HepG2 (cell line): Measurements from ENCODE around the gene PLA2R1. TPM values are rescaled to one million over a fixed set of nuclear protein-coding genes. Genes with fewer than 3 reads are reported as not detected.

Experiments used
- ATAC-seq: fragments of 200-7000 bp; cut with Tn5 transposase; 3 replicates; pipeline ENCODE4 v1.9.1; 2020; ENCODE audit warnings: mild to moderate bottlenecking, moderate library complexity
- BruUV-seq: library from RNA; stranded (reverse); fragments of 400-500 nt; replicated peaks from 2 replicates; lab custom pipeline; 2021; lab: Mats Ljungman, UMichigan
- CTCF ChIA-PET: fragments of 300-600 bp; formaldehyde crosslinking; extraction: SDS; loops from one replicate; lab custom pipeline; 2021; ENCODE audit warnings: low total read pairs, inconsistent platforms, low intra/inter-chr PET ratio; lab: Yijun Ruan, JAX
- POLR2A ChIA-PET: fragments of 350-600 bp; sonication (Branson Sonifier 250); formaldehyde crosslinking; loops from one replicate; lab custom pipeline; 2020; ENCODE audit warnings: antibody characterized with exemption, inconsistent platforms; lab: Yijun Ruan, JAX
- DNase-seq: peaks from one replicate; pipeline ENCODE4 v3.0.0-alpha.2; 2015; ENCODE audit warnings: low spot score
- FAIRE-seq: peaks from 3 replicates; lab custom pipeline; 2011; peaks lifted over from hg19 to GRCh38; lab: Jason Lieb, UNC
- H2AFZ ChIP-seq: one replicate; pipeline ENCODE4 v1.6.1; 2011; ENCODE audit warnings: low read length, inconsistent platforms
- H3K27ac ChIP-seq: fragments of 300-600 bp; 3 replicates; pipeline ENCODE4 v1.8.0; 2011; ENCODE audit warnings: mixed run types, mild to moderate bottlenecking, mixed read lengths, low read length, inconsistent platforms; ENCODE audit not compliant: insufficient read depth; ENCODE audit errors: extremely low read length
- H3K27me3 ChIP-seq, 2 experiments: fragments of 200-600 bp in 1 of 2; 2 replicates in 1 of 2; 3 replicates in 1 of 2; pipeline versions ENCODE4 v1.6.0 to v1.8.0; 2011; ENCODE audit warnings: low read length in 2 of 2, mild to moderate bottlenecking in 2 of 2, moderate library complexity in 2 of 2, inconsistent platforms in 1 of 2; ENCODE audit not compliant: insufficient read depth in 2 of 2, control insufficient read depth in 1 of 2
- H3K36me3 ChIP-seq, 2 experiments: fragments of 200-600 bp in 1 of 2; replicated peaks in 1 of 2; 2 replicates in 1 of 2; 3 replicates in 1 of 2; pipeline versions ENCODE4 v1.5.1 to v1.8.0; 2011; ENCODE audit warnings: low read length in 2 of 2, inconsistent platforms in 1 of 2; ENCODE audit not compliant: insufficient read depth in 2 of 2, control insufficient read depth in 1 of 2
- H3K4me1 ChIP-seq: 2 replicates; pipeline ENCODE4 v1.5.1; 2012; ENCODE audit warnings: low read length, inconsistent platforms; ENCODE audit not compliant: insufficient read depth
- H3K4me2 ChIP-seq: 2 replicates; pipeline ENCODE4 v1.6.0; 2011; ENCODE audit warnings: low read depth, low read length, inconsistent platforms
- H3K4me3 ChIP-seq, 3 experiments: fragments of 200-600 bp in 1 of 3; sonication (generic), shearing (Covaris generic) in 1 of 3; replicated peaks in 1 of 3; 2 replicates each; pipeline ENCODE4 v1.5.1; 2011 to 2016; ENCODE audit warnings: low read length in 3 of 3, inconsistent platforms in 2 of 3, low read depth in 2 of 3, mild to moderate bottlenecking in 2 of 3, control low read depth in 1 of 3, mixed read lengths in 1 of 3; ENCODE audit not compliant: insufficient read depth in 1 of 3
- H3K79me2 ChIP-seq: one replicate; pipeline ENCODE4 v1.6.1; 2011; ENCODE audit warnings: low read length, inconsistent platforms; ENCODE audit not compliant: insufficient read depth
- H3K9ac ChIP-seq: 2 replicates; pipeline ENCODE4 v1.6.0; 2011; ENCODE audit warnings: mild to moderate bottlenecking, low read depth, low read length, inconsistent platforms; ENCODE audit not compliant: insufficient read depth
- H3K9me3 ChIP-seq: 2 replicates; pipeline ENCODE4 v1.5.1; 2012; ENCODE audit warnings: mild to moderate bottlenecking, low read length
- H4K20me1 ChIP-seq: 2 replicates; pipeline ENCODE4 v1.6.0; 2011; ENCODE audit warnings: inconsistent platforms, mild to moderate bottlenecking, low read length, moderate library complexity; ENCODE audit not compliant: insufficient read depth
- MAF1 ChIP-seq: sonication (generic); formaldehyde crosslinking; IDR thresholded peaks from 2 replicates; pipeline ENCODE4 v1.5.0; 2020; ENCODE audit warnings: missing genetic modification reagents, borderline replicate concordance
- PCBP2 ChIP-seq: fragments of 200-400 bp; formaldehyde crosslinking; optimal IDR thresholded peaks from 2 replicates; pipeline ENCODE3; 2018; ENCODE audit warnings: low read length, low read depth; ENCODE audit not compliant: poor library complexity, severe bottlenecking
- PTBP1 ChIP-seq: fragments of 200-400 bp; formaldehyde crosslinking; IDR thresholded peaks from 2 replicates; pipeline ENCODE4 v1.6.1; 2018; ENCODE audit warnings: low read length, low read depth; ENCODE audit not compliant: poor library complexity, severe bottlenecking
- SKIL ChIP-seq: sonication (generic); formaldehyde crosslinking; IDR thresholded peaks from 2 replicates; pipeline ENCODE4 v1.8.0; 2022; ENCODE audit warnings: missing genetic modification reagents, mild to moderate bottlenecking, moderate library complexity, borderline replicate concordance
- ZNF639 ChIP-seq: conservative IDR thresholded peaks from 2 replicates; pipeline ENCODE4 v1.6.1; 2018; ENCODE audit warnings: missing genetic modification reagents
- ZNF710 ChIP-seq: sonication (generic); formaldehyde crosslinking; IDR thresholded peaks from 2 replicates; pipeline ENCODE4 v1.5.0; 2020; ENCODE audit warnings: mild to moderate bottlenecking, missing genetic modification reagents, borderline replicate concordance
- WGBS: methylation state at CpG from one replicate; pipeline ENCODE4 v1.1.6; 2017; ENCODE audit warnings: low lambda C conversion rate; 5-methylcytosine and 5-hydroxymethylcytosine counted together
- in situ Hi-C: cut with HindIII; loops from 2 replicates; pipeline ENCODE4 v1.10.0; 2017; ENCODE audit warnings: low pct_unique_long_range_greater_than_20kb; ENCODE audit not compliant: extremely low pct_ligation_motif_present
- intact Hi-C: fragments of 100-400 bp; cut with micrococcal nuclease; formaldehyde crosslinking; loops from one replicate; pipeline ENCODE4 v1.10.0; 2022; ENCODE audit not compliant: unreplicated experiment
- polyA plus RNA-seq, 8 experiments: library from polyadenylated mRNA; depleted of rRNA in 3 of 8; stranded (reverse) in 7 of 8; unstranded in 1 of 8; fragments of >200 nt; fragmentation: Illumina TruSeq in 4 of 8; extraction: Trizol in 4 of 8; gene quantifications; 2 replicates each; pipeline versions ENCODE4 v1.2.1 to v1.2.3, GENCODE V29; 2011 to 2016; ENCODE audit warnings: low read depth in 4 of 8, missing spikeins in 1 of 8, mixed read lengths in 1 of 8; ENCODE audit not compliant: insufficient read depth in 1 of 8
- total RNA-seq, 5 experiments: library from RNA; depleted of rRNA; stranded (reverse); fragments of >200 nt; fragmentation: Illumina TruSeq; extraction: Trizol; gene quantifications; 2 replicates each; pipeline ENCODE4 v1.2.3, GENCODE V29; 2016; ENCODE audit warnings: low read depth in 1 of 5

PLA2R1 gene
- total and polyA plus RNA-seq, 2 of the 13 experiments (the other 11 are each of a cell fraction or from before 2014, with no cell fraction given), result not detected

- intact Hi-C loops (no loop called here), in situ Hi-C loops (no loop called here)
- FAIRE-seq (no peak), DNase-seq (no peak), ATAC-seq (peak; percentile 37)
- H3K9me3 ChIP-seq, result no peaks in the 10 kb centered on the region
- ChIA-PET POLR2A (no interaction called here), CTCF (no interaction called here)
- no peak overlapping the region for H3K27ac ChIP-seq
- BruUV-seq, result no TSS peak
- no peaks in the 10 kb centered on the region for H3K36me3 ChIP-seq
- H2AFZ ChIP-seq, result no peak overlapping the region
- TF ChIP-seq ZNF710 (CRISPR knock-in tag) (no peak), PTBP1 (no peak)
- H3K4me3 ChIP-seq, result no peak overlapping the region
- 16% methylated on average over 5 of the region's 5 CpGs for WGBS
- peaks cover 3 to 31% of the 10 kb centered on the region in 2 experiments; a peak in 3 of 5 replicates for H3K27me3 ChIP-seq
- H3K9ac ChIP-seq, result no peak overlapping the region
- no peaks in the 10 kb centered on the region for H4K20me1 ChIP-seq
- H3K79me2 ChIP-seq, result no peaks in the 10 kb centered on the region
- no peak overlapping the region for H3K4me2 ChIP-seq
- no peaks in the 10 kb centered on the region for H3K4me1 ChIP-seq
Observed at GRCh38 chr2:160063271-160063670, 856 bp upstream of the PLA2R1 start.

- in situ Hi-C loops (no loop called here), intact Hi-C loops (no loop called here)
- H3K4me3 ChIP-seq, result peak overlapping the region in 1 of 3 experiments; percentile 36; a peak in 1 of 6 replicates
- H2AFZ ChIP-seq, result no peak overlapping the region
- 43% methylated on average over 16 of the region's 27 CpGs for WGBS
- no peak for DNase-seq
- no TSS peak for BruUV-seq
- peak overlapping the region; percentile 39; the same call in 1 of the 2 replicates for H3K4me2 ChIP-seq
- no peak for FAIRE-seq
- no peaks in the 10 kb centered on the region for H3K79me2 ChIP-seq
- H4K20me1 ChIP-seq, result no peaks in the 10 kb centered on the region
- H3K4me1 ChIP-seq, result peaks cover 11% of the 10 kb centered on the region; the same call in 1 of the 2 replicates
- no peak overlapping the region for H3K9ac ChIP-seq
- no peak overlapping the region for H3K27ac ChIP-seq
- TF ChIP-seq SKIL (CRISPR knock-in tag) (no peak), PCBP2 (no peak), MAF1 (CRISPR knock-in tag) (no peak), ZNF639 (CRISPR knock-in tag) (no peak)
- ChIA-PET POLR2A (no interaction called here), CTCF (no interaction called here)
- ATAC-seq, result no peak
- no peaks in the 10 kb centered on the region for H3K9me3 ChIP-seq
- H3K36me3 ChIP-seq, result no peaks in the 10 kb centered on the region
- H3K27me3 ChIP-seq, result peaks cover 3 to 31% of the 10 kb centered on the region in 2 experiments; a peak in 3 of 5 replicates
Observed at GRCh38 chr2:160061944-160062291, 497 bp downstream of the PLA2R1 start.
